ENCODE data around the gene MSI2.

Gene MSI2

GRCh38 chr17:57655553-57655952 lies 399.2 kb downstream of the MSI2 start:
- no peak for DNase-seq

- DNase-seq, result no peak
These were observed 400.9 kb downstream of the MSI2 start for GRCh38 chr17:57657211-57657610.

GRCh38 chr17:57662041-57662440 lies 405.7 kb downstream of the MSI2 start:
- peak; percentile 12 for DNase-seq

- DNase-seq, result peak; percentile 89
These were observed 406.5 kb downstream of the MSI2 start for GRCh38 chr17:57662644-57663308.

GRCh38 chr17:57663326-57664070 lies 407.2 kb downstream of the MSI2 start:
- DNase-seq, result no peak

DNA sequence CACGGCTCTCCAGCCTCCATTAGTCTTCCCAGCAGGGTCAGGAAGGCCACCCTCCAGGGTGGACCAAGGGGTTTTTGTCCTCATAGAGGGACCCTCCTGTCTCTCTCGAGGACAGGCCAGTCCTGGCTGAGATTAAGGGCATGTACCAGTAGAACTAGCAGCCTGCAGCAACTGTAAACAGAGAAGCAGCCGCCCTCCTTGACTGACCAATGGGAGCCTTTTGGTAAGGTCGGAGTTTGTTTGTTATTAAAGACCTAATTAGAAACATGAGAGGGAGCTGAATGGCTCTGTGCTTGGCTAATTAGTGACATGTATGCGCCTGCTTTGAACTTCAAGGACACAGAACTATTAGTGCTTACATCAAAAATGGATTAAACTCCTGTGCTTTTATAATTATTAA lies 408.8 kb downstream of the MSI2 start:
- DNase-seq, result no peak

- no peak for DNase-seq
These were observed 409.4 kb downstream of the MSI2 start for GRCh38 chr17:57665696-57666095.

DNA sequence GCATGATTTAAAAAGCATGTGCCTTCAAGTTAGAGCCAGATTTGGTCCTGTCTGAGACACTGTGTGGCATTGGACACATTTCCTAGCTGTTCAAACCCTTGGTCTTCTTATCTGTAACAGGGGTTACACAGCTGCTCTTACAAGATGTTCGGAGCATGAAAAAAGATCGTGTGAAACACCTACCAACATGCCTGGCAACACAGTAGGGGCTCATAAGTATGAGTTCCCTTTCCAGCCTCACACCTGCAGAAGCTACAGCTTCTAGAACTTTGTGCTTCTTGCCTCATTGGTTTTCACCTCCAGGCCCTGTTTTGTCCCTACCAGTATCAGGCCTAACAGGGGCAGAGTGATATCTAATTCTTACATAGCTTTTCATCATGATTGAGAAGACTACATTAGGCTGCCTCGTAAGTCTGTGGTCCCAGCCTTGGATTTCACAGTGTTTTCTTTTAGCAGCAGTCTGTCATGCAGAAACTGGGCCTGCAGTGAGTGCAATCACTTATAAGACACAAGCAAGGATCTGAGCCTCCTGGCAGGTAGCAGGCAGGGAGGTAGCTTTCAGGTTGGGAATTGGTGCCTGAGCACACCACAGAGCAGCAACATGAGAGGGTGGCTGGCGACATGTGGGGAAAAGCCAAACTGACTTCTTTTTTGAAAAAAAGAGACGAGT lies 410.0 kb downstream of the MSI2 start:
- DNase-seq, result no peak

DNA sequence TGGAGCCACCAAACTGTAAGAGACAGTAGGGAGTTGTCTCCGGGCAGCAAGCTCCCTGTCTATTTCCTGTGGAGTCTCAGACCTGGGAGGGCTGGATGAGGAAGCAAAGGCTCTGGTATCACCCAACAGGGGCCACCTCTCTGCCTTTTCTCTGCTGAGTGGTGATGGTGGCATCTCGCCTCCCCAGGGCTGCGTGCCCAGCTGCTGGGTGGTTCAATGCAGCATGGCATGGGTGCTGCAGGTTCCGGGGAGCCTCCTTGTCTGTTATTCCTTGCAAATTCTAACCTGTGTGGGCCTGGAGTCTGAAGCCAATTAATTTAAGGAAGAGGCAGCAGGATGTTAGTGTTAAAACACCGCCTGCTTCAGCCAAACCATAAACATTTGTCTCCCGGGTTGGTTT lies 410.6 kb downstream of the MSI2 start:
- DNase-seq, result no peak

GRCh38 chr17:57667461-57667923 lies 411.2 kb downstream of the MSI2 start:
- DNase-seq, result no peak

GRCh38 chr17:57668332-57668731 lies 412.0 kb downstream of the MSI2 start:
- no peak for DNase-seq

- no peak for DNase-seq
These were observed 413.6 kb downstream of the MSI2 start for GRCh38 chr17:57669671-57670529.

DNA sequence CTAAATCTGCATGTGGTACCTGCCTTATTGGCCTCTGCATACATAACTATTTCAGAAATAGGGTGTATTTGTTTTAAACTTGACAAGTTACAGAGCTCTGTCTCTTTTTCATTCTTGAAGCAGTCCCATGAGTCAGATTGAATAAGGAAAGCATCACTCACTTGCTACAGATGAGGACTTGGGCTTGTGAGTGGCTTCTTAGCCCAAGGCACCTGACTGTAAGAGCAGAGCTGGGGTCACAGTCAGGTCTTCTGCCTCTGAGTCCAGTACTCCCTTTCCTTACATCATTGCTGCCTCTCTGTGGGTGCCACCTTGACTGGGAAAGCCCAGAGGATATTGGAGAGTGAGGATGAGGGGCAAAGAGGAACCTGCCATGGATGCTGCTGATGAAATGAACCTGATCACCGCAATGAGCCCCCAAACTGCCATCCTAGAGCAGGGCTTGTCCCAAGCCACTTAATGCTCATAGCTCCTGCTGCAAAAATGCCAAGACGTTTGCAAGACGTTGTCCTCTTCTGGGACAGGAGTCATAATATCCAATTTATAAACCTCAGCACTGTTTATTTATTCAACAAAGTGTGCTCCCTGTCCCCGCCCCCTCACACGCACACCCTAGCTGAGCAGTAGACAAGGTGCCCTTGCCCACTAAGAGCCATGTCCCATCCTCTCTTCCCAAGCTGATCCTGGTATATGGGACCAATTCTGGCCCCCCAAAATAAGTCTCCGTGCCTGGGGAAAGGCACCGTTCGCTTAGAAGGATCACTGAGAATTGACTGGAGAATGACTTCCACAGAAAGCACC lies 414.6 kb downstream of the MSI2 start:
- no peak for DNase-seq

DNA sequence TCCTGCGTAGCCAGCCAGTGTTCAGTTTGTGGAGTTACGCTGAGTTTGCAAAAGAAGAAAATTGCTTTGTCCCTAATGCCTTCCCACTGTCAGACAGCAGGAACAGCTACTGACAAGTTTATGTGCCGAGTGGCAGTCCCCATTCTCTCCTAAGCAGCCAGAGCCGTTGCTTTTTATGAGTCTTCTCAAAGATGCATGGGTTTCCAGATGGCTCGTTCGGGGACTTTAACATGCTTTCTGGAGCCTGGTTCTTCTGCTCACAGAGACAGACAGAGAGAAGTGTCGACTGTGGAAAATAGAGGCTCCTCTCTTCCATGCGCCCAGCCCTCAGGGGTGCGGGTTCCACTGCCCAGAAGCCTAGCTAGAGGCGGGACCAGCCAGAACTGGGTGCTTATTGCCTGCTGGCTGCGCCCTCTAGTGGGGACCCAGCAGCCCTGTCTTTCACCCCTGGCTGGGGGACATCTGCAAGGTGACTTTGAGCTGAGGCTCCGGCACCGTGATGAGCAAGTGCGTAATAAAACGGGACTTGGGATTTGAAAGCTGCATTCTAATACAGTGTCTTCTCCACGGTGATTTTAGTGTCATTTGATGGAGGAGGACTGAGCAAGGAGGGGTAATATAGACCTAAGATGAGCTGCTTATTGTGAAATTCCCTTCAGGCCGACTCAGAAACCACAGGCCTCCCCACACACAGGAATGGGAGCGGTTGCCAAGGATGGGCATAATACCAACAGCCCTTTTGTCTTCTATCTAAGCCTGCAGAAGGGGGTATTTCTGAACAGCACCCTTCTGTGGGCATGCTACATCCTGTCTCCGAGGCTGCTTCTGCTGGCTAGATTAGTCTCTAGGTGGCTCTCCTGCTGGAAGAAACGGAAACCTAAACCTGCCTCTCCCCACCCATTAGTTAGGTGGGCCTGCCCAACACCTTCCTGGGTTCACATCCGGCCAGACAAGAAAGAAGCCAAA lies 415.6 kb downstream of the MSI2 start:
- peak; percentile 38 for DNase-seq

GRCh38 chr17:57672971-57673370 lies 416.6 kb downstream of the MSI2 start:
- no peak for DNase-seq

DNA sequence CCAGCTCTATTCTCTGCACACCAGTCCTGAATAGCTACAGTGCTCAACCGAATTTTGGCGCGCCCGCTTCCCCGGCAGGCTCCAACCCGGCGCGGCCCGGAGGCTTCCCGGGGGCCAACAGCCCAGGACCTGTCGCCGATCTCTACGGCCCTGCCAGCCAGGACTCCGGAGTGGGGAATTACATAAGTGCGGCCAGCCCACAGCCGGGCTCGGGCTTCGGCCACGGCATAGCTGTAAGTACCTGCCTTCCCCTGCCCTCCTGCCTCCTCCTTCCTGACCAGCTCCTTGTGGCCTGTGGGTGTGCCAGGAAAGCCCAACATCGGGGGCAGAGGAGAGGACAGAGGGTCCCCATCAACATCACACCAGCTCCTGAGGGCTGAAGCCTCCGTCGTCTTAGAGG lies 418.6 kb downstream of the MSI2 start:
- no peak for DNase-seq

- DNase-seq, result no peak
These were observed 419.4 kb downstream of the MSI2 start for GRCh38 chr17:57675427-57676387.

GRCh38 chr17:57676543-57676942 lies 420.2 kb downstream of the MSI2 start:
- no peak for DNase-seq

DNA sequence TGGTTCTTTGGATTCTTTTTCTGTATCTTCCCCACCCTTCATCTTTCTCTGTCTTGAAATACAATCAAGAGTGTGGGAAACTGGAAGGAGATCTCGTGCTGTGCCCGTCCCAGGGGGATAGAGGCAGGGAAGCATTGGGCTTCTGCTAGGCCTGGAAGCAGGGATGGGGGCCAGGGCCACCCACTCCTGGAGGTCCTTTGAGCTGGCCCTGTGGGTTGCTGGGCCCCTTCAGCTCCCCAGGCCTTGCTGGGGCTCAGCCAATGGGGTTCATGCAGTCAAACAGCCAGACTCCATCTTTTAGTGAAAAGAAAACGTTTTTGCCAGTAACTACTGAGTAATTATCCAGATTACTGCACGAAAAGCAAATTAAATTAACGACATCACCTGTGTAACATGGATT lies 421.0 kb downstream of the MSI2 start:
- no peak for DNase-seq

DNA sequence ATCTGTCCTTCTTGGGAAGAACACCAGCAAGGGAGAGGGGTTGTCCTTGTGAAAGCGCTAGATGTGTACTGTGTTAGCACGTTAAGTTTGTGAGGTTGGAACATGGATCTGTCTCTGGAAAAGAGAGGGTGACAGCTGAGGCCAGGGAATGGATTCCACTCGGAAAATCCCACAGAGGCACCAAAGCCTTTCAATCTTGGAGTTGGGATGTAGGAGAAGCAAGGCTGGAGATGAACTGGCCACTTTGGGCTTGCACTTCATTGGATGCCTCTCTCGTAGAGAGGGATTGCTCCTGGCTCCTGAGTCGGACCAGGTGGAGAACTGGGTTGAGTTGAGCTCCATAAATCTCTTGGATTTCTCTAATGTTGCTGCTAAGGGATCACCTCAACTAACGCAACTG lies 421.5 kb downstream of the MSI2 start:
- no peak for DNase-seq

Data from DMS153 (cell line).